Measurements from ENCODE around the gene RRM2.
A peak's percentile ranks its signal among the peaks of the same experiment; 100 is the strongest.

The RRM2 gene

DNA sequence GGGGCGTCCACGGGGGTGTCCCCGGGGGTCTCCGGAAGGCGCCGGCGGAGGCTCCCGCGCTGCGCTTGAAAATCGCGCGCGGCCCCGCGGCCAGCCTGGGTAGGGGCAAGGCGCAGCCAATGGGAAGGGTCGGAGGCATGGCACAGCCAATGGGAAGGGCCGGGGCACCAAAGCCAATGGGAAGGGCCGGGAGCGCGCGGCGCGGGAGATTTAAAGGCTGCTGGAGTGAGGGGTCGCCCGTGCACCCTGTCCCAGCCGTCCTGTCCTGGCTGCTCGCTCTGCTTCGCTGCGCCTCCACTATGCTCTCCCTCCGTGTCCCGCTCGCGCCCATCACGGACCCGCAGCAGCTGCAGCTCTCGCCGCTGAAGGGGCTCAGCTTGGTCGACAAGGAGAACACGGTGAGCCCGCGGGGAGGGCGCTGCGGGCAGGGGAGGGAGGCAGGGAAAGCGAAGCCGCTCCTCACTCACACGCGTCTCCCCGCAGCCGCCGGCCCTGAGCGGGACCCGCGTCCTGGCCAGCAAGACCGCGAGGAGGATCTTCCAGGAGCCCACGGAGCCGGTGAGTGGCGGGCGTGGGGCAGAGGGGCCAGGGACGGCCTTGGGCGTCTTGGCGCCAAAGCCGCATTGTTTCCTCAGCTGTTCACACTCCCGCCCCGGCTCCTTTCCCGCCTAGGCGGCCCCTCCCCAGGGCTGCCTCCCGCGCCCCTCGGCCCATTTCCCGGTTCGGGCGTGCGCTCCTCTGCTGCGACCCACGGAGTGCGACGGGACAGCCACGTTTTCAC is at the start of gene RRM2:
TSS of gene RRM2 (plus strand) at position 240 of the 781 bp plus-strand sequence. CDS start at position 300, 60 bp downstream.
- DNase-seq (ENCODE audit: low read depth in 1 of 2, low spot score in 1 of 2): peak; percentile 68 to 85

DNA sequence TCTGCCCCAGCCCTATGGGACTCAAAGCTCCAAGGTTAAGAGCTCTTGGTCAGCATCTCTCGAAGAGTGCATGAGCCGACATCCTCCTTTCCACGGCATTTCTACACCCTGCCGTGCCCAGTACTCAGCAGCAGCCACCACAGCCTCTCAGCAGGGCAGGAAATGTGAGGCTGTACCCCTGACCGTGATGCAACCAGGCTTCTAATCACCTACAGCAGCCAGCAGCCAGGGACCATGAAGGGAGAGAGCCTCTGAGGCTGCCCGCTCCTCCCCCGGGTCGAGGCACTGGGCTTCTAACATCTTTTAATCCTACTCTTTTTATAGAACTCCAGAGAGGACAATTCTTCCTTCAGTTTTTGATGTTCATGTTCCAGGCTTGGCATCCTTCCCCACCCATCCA is 48.8 kb upstream of the RRM2 start:
- DNase-seq (ENCODE audit: low read depth in 1 of 2, low spot score in 1 of 2): no peak

DNA sequence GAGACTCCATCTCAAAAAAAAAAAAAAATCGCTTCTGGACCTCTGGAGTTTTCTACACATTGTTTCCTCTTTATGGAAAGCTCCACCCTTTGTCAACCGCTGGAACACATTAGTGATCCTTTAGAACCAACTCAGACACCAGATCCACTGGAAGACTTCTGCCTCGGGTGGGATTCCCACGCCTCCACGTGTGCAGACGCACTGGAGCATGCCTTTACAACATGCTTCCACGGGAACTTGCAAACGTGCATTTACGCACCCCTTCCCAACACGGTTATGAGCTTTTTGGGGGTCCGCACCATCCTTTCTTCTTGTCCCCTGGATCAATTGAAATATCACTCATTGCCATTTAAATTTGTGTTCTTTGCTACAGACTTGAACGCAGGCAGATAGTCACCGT is 47.4 kb upstream of the RRM2 start:
- no peak for DNase-seq (ENCODE audit: low read depth in 1 of 2, low spot score in 1 of 2)

DNA sequence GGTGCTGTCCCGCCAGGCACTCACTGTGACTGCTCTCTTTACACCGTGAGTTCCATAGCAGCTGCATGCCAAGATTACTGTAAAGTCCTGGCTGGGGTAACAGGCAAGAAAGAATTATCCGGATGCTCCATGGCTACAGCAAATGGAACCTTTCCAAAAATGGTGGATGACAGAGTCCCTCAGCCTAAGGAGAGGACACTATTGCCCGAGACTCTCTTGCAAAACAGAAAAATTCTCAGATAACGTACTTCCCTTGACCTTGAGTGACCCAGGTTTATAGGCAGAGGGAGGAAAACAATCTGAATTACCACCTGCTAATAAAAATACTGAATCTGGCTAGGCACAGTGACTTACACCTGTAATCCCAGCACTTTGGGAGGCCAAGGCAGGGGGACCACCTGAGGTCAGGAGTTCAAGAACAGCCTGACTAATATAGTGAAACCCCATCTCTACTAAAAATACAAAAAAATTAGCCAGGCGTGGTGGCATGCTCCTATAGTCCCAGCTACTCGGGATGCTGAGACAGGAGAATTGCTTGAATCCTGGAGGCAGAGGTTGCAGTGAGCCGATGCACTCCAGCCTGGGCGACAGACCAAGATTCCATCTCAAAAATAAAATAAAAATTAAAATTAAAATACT is 46.8 kb upstream of the RRM2 start:
- no peak for DNase-seq (ENCODE audit: low read depth in 1 of 2, low spot score in 1 of 2)

DNA sequence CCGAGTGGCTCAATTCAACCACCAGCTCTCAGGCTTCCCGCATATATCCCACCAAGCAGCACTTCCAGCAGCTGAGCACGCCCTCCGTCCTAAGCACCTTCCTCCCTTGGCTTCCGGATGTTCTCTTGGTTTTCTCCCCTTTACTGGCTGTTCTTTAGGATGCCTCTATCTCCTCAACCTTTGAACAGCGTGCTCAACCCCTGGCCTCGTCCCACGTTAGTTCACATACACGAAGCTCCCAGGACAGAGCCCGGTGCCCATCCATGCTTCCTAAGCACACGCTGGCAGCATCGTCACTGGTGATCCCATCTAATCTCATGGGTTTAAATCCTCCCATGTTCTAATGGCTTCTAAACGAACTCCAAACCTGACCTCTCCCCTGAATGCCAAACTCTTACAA is 46.0 kb upstream of the RRM2 start:
- no peak for DNase-seq (ENCODE audit: low read depth in 1 of 2, low spot score in 1 of 2)

DNA sequence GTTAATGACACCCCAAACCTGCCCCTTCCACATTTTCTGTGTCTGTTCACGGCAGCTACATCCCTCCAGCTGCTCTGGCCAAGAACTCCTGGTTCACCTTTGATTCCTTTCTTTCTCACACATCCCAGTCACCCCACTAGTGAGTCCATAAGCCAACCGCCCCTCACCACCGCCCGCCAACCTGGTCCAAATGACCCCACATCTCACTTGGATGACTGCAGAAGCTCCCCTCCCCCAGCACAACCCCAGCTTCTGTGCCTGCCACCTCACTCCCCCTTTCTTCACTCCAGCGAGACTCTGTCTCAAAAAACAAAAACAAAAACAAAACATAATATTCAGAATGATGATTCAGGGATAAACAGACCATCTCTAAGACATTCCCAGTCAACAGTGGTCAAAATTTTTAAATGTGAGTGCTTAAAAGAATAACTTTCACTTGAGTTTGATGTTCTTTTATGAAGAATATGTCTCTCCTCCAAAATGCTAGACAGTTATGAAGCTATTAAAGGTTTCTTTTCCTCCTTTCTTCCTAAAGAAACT is 45.5 kb upstream of the RRM2 start:
- no peak for DNase-seq (ENCODE audit: low read depth in 1 of 2, low spot score in 1 of 2)

DNA sequence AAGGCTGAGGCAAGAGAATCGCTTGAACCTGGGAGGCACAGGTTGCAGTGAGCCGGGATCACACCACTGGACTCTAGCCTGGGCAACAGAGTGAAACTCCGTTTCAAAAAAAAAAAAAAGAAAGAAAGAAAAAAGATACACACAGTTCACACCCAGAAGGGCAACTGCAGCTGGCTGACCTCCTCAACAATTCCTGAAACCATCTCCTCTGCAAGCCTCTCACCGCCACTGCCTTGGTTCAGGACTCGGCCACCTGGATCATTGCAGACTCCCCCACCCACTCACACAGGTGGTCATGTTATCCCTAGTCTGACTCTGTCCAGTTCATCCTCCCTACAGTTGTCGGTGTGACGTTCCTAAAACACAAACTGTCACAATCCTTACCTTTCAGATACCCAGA is 44.5 kb upstream of the RRM2 start:
- no peak for DNase-seq (ENCODE audit: low read depth in 1 of 2, low spot score in 1 of 2)

DNA sequence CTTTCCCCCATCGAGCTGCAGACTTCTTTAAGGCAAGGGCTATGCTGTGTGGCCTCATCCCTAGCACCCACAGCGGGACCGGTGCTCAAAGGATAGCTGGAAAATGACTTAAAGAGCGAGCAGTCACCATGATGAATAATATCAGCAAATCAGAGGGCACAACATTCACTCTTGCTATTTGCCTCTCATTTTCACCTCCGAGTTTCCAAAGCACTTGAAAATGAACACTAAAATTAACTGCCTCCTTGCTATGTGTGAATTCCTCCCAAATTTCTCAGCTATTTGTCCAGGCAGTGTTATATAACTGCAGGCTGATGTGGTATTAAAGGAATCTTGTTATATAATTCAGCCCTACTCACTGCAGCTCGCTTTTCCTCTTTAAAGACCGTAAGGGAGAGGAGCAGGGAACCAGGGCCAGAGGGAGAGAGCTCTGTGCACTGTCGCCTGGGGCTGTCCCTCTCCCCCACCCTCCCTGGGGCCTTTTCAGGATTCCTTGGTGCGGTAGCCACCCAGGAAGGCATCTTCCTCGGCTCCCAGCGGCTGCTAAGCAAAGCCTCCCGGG is 43.8 kb upstream of the RRM2 start:
- no peak for DNase-seq (ENCODE audit: low read depth in 1 of 2, low spot score in 1 of 2)

DNA sequence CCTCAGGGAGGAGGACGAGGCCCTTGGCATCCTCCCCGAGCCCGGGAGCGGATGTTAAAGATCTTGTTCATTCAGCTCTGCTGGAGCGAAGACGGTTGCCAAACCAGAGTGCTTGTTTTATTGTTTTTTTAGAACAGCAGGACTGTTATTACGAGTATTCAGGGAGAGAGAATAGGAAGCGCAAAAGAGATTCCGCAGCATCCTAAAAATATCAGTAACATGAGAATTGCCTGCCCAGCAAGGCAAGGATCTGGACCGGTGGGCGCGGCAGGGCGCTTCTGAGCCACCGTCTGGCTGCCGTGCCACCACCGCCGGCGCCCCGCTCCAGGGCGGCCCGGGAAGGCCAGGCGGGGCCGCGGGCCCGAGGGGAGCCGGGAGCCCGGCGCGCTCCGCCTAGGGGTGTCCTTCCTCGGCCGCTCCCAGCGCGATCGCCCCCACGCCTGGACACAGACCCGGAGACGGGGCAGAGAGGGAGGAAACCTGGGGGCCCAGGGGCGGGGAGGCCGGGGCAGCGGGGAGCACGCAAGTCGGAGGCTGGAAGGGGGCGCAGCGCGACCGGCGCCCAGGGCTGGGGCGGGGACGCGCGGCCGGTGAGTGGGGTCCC is 43.2 kb upstream of the RRM2 start:
- DNase-seq (ENCODE audit: low read depth in 1 of 2, low spot score in 1 of 2): no peak

DNA sequence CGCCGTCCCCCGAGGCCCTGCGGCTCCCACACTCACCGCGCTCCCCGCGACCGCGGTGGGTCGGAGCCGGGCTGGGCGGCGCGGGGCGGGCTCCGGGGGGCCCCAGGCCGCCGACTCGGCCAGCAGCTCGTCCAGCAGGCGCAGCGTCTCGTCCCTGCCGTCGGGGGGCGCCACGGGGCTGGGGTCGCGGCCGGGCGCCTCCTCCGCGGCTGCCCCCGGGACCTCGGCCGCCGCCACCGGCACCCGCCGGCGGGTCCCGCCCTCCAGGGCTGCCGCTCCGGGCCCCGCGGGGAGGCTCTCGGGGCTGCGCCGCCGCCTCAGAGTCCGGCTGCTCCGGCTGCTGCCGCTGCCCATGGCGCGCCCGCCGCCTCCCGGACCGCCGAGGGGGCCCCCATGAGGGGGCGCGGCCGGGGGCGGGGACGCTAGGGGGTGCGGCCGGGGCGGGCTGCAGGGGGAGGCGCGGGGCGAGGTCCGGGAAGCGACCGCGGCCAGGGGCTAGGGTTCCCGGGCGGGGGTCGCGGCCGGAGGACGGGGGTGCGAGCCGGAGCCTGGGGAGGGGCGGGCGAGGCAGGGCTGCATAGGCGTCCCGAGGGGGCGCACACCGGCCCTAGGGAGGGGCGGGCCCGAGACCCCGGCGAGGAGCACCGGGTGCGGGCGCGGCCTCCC is 42.5 kb upstream of the RRM2 start, which contains the start of gene CYS1:
TSS of gene CYS1 (minus strand) at position 542 of the 666 bp plus-strand sequence. CDS start at position 354, 188 bp downstream.
- no peak for DNase-seq (ENCODE audit: low read depth in 1 of 2, low spot score in 1 of 2)

DNA sequence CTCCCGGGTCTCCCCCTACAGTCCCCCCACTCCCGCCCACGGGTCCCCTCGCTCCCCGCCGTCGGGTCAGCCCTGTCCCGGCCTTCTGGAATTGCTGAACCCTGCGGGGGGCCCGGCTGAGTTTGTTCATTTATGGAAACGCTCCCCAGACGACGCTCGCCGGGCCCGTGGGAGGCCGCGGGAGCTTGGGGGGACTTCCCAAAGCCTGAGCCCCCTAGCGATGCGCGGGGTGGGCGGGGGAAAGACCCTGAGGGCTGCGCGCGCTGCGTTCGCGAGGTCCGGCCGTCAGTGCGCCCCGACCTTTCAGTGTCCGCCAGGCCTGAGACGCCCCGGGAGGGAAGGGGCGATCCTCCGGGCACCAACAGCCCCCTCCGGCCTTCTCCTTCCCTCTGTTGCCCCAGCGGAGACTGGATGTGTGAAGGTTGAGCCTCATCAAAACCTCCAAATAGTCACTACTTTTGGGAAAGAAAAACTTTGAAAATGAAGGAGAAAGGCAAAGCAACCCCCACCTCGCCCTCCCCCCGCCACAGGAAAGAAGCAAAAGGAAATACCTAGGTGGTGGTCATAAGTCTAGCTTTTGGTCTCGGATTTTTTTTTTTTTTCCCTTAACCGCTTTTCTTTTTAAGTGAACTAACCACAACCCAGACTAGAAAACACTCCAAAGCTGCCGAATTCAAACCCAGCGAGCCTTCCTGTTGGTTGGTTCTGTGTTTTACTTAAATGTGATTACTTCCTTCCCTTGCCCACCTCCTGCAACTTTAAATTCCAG is 41.8 kb upstream of the RRM2 start:
- DNase-seq (ENCODE audit: low read depth in 1 of 2, low spot score in 1 of 2): no peak

DNA sequence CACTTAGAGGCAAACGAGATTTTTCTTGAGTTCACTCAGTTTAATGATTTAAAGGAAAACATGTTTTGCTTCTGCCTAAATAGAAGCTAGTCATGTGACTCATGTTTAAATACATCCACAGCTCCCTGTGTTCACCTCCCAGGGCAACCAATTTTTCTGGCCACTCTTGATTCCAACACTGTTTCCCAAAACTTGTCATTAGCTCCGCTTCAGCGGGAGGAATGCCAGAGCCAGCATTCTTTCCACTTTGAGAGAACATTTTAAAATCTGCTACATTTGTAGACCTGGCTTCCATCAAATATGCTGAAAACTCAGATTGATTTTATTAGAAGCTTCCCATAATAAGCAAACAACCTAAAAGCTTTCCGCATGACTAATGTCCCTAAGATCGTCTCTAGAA is 39.5 kb upstream of the RRM2 start:
- no peak for DNase-seq (ENCODE audit: low read depth in 1 of 2, low spot score in 1 of 2)

DNA sequence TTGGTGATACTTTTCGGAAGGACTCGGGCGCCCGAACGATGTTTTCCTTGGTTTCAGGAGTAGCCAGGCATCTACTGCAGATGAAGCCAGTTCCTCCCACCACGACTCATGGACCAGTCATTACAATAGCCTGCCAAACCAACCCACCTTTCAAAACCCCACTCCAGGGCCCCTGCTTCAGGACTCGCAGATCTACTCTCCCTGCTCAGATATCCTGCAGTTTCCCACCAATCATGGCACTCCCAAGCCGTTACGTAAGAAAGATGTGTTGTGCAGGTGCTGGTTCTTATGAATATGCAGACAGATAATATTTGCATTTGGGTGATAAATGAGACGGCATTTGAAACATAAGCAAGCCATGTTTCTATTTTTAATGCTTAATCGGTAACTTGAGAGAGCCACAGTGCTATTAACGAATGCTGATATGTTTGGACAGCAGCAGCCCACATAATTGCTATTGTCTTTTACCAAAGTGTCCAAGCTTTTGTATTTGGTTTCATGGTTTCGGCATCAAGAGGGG is 38.8 kb upstream of the RRM2 start:
- DNase-seq (ENCODE audit: low read depth in 1 of 2, low spot score in 1 of 2): no peak

DNA sequence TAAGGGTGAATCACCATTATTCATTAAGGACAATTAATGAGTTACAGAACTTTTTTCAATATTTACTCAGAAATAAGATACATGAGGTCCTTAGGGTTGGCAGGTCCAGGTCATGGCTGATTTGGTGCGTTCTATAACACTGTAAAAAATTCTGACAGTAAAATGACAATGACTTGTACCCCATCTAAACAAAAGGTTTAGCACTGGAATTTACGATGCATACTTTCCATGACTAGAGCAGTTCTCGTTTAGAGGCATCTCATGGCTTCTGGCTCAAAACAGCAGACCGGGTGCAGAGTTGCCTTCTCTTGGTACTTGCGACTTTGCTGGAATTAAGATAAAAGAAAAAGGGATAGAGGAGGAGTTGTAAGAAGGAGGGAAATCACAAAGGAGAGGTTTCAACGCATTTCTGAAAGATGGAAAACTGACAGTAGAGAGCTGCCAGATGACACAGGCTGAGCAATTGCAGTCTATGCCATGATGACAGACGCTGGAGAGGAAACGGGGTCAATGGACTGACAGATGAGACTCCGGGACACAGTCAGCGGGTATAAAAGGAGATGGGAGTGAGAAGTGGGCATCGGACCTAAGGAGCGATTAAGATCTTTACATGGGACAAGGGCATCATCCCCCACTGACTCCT is 38.2 kb upstream of the RRM2 start:
- no peak for DNase-seq (ENCODE audit: low read depth in 1 of 2, low spot score in 1 of 2)

DNA sequence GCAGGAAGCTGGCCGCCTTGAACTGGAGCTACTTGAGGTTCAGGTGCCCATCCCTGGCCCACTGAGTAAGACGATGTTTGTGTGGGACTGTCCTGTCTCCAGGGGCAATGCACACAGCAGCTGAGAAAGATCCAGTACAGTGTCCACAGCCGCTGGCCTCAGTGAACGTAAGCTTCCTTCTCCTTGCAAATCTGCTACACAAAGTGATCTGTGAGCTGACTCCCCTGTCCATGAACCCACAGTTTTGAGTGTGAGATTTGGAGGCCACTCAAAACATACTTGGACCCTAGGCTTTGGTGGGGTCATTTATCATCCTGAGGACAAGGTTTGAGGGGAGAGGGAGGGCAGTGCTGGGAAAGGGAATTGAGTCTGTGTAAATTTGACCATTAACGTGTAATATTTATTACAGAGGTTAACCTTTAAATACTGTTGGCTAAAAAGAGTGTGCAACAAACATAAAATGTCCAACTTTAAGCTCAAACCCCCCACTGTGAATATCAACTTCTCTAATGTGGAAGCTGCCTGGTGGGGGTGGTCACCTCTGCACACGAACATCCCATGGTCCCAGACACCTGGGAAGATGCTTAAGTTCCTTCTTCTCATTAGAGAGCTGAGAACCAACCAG is 37.4 kb upstream of the RRM2 start:
- no peak for DNase-seq (ENCODE audit: low read depth in 1 of 2, low spot score in 1 of 2)

DNA sequence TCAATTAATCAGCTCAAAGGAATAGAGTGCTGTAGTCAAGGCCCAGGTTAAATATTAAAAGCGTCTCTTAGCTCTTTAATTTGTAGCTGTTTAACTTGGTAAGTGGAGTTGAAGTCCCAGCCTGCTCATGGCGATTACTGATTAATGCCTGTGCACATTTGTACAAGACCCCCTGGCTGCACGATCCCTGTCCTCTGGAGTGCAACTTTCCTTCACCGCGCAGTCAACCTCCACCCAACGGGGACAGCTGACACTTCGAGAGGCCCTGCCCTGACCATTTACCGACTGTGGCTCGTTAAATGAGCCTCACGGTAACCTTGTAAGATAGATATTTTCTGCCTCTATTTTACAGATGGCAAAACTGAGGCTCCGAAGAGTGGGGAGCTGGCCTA is 36.9 kb upstream of the RRM2 start:
- DNase-seq (ENCODE audit: low read depth in 1 of 2, low spot score in 1 of 2): no peak

DNA sequence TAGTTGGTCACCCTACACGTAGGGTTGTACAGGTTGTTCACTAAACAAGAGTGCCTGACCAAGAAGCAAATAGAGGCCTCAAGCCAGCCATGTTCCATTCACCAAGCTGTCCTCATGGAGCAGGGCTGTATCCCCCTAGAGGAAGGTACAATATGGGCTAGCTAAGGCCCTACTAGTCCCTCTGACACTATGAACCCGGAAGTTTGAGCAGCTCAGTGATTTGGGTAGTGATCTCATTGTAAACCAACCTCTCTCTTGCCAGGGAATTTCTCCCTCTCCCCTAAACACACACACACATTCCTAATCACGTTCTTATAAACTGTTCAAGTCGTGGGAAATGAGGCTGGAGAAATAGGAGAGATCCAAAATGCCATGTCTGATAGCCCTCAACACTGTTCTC is 35.6 kb upstream of the RRM2 start:
- no peak for DNase-seq (ENCODE audit: low read depth in 1 of 2, low spot score in 1 of 2)

DNA sequence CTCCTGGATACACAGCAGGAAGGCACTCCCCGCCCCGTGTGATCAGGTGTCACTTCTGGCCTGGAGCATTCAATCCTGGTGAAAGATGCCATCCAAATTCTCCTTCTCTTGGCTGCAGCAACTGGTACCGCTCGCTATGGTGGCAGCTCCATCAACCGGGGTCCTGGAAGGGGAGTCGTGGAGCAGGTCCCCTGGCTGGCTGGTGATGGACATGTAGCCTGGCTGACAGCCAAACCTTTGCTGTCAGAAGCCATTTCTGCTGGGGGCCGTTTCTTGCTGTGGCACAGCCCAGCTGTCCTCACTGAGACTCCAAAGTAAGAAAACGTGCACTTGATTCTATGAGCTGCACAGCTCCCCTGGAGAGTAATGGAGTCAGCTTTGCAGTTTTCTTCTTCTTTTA is 35.2 kb upstream of the RRM2 start:
- DNase-seq (ENCODE audit: low read depth in 1 of 2, low spot score in 1 of 2): no peak

DNA sequence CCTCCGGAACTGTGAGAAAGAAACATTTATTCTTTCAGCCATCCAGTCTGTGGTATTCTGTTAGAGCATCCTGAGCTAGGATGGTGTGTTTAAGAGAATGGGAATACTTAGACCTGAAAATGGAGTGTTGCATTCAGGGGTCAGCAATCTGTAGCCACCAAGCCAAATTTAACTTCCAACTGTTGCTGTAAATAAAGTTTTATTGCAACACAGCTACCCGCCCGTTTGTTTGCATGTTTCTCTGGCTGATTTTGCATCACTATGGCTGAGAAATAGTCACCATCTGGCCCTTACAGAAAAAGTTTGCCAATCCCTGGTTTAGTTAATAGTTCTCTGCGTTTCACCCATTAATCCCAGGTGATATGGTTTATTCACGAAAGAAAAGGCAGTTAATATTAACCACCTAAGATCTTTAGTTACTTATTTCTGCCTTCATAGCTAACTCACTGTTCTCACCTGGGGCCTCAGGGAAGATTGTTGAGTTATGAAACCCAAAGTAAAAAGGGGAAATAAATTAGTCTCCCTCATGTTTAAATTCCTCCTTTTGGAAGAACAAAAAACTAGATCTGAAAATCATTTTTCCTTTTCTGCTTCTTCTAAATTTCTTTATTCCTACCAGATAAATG is 32.9 kb upstream of the RRM2 start:
- DNase-seq (ENCODE audit: low read depth in 1 of 2, low spot score in 1 of 2): no peak

Measured in activated CD4-positive, alpha-beta T cell treated with anti-CD3 and anti-CD28 coated beads, Interleukin-2, amount 50 U/mL, for 24 hours (primary cell).